Gastroesophageal sphincter (tissue), 3 donors: ENCODE results near the gene DLK1.

ENCODE experiments used
- EP300 ChIP-seq: sonication (generic); formaldehyde crosslinking; IDR thresholded peaks from one replicate; pipeline ENCODE4 v1.6.1; 2017; ENCODE audit warnings: antibody characterized with exemption, mild to moderate bottlenecking
- POLR2A ChIP-seq, 2 donors: fragments of 450-650 bp; IDR thresholded peaks; one replicate each; pipeline ENCODE4 v1.6.1; 2017; ENCODE audit warnings: antibody characterized with exemption in 2 of 2, mild to moderate bottlenecking in 2 of 2, moderate library complexity in 1 of 2
- POLR2AphosphoS5 ChIP-seq: sonication (generic); formaldehyde crosslinking; IDR thresholded peaks from one replicate; pipeline ENCODE4 v1.6.1; 2017; ENCODE audit warnings: antibody characterized with exemption
- TF ChIP-seq, protein P1 (sequence below), 4 experiments: fragments of 200-600 bp in 2 of 4; fragments of 450-650 bp in 2 of 4; sonication (generic) in 1 of 4; IDR thresholded peaks; one replicate each; pipeline ENCODE4 v1.5.1; 2017 to 2019; ENCODE audit warnings: antibody characterized with exemption in 4 of 4, mild to moderate bottlenecking in 2 of 4, moderate library complexity in 2 of 4

DNA sequence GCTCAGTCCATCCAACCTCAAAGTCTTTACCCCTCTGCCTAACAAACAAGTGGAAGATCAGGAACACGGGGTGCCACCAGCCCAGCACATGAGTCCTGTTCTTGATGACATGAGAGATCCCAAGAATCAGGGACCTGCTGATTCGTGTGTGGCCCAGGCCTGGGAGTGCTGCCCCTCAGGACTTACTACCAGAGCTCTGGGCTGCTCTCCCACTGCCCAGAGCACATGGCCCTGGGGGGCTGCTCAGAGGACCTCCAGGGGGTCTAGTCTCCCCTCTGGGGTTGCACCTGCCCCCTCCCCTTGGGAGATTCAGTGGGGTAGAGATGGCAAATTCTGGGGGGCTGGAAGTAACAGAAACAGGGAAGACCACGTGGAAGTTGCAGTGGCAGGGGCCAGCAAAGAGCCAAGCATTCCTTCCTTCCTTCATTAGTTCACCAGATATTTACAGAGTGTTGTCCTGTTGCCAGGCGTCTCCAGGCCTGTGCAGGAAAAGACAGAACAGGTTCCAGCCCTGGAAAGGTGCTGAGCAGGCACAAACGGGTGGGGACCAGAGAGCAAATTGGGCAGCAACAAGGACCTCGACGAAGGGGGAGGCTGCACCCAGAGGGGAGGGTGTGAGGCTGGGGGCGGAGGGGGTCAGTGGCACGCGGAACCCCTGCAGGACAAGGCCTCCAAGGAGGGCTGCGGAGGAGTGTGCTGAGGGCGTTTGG is 54.1 kb downstream of the DLK1 start:
- TF ChIP-seq POLR2A (IDR thresholded peaks at IDR 0.05) (no peak), POLR2AphosphoS5 (no peak), EP300 (no peak)
- TF ChIP-seq, protein P1, sequence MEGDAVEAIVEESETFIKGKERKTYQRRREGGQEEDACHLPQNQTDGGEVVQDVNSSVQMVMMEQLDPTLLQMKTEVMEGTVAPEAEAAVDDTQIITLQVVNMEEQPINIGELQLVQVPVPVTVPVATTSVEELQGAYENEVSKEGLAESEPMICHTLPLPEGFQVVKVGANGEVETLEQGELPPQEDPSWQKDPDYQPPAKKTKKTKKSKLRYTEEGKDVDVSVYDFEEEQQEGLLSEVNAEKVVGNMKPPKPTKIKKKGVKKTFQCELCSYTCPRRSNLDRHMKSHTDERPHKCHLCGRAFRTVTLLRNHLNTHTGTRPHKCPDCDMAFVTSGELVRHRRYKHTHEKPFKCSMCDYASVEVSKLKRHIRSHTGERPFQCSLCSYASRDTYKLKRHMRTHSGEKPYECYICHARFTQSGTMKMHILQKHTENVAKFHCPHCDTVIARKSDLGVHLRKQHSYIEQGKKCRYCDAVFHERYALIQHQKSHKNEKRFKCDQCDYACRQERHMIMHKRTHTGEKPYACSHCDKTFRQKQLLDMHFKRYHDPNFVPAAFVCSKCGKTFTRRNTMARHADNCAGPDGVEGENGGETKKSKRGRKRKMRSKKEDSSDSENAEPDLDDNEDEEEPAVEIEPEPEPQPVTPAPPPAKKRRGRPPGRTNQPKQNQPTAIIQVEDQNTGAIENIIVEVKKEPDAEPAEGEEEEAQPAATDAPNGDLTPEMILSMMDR (IDR thresholded peaks at IDR 0.05): no peak
